ENCODE measurements around the gene ZNF324. TPM values are rescaled to one million over a fixed set of nuclear protein-coding genes. Genes with fewer than 3 reads are reported as not detected.

Gene ZNF324
- total RNA-seq, 1 donor from 2014 or later = 5.3 TPM

- TF ChIP-seq CTCF (IDR thresholded peaks at IDR 0.05; ENCODE audit: borderline replicate concordance) = no peak
- no peaks in the 10 kb centered on the region for H3K27me3 ChIP-seq (ENCODE audit: low read depth)
- H3K4me1 ChIP-seq = peaks cover 73% of the 10 kb centered on the region
- intact Hi-C loops (cut with micrococcal nuclease) = no loop called here
- no peaks in the 10 kb centered on the region for H3K9me3 ChIP-seq (replicated peaks)
- no peak for DNase-seq
- no peak overlapping the region for H3K27ac ChIP-seq (replicated peaks)
- H3K36me3 ChIP-seq = peaks cover 23% of the 10 kb centered on the region
- no peak overlapping the region for H3K4me3 ChIP-seq
Measured at GRCh38 chr19:58516246-58516836, 49.5 kb downstream of the ZNF324 start.

- intact Hi-C loops (cut with micrococcal nuclease) = no loop called here
- TF ChIP-seq CTCF (IDR thresholded peaks at IDR 0.05; ENCODE audit: borderline replicate concordance) = no peak
- no peaks in the 10 kb centered on the region for H3K9me3 ChIP-seq (replicated peaks)
- no peaks in the 10 kb centered on the region for H3K27me3 ChIP-seq (ENCODE audit: low read depth)
- H3K36me3 ChIP-seq = peaks cover 23% of the 10 kb centered on the region
- no peak overlapping the region for H3K4me3 ChIP-seq
- H3K27ac ChIP-seq (replicated peaks) = no peak overlapping the region
- H3K4me1 ChIP-seq = peaks cover 73% of the 10 kb centered on the region
- DNase-seq = no peak
Measured at GRCh38 chr19:58516964-58517833, 50.3 kb downstream of the ZNF324 start.

GRCh38 chr19:58518256-58519086 lies 51.6 kb downstream of the ZNF324 start:
- peak overlapping the region; percentile 97 for H3K27ac ChIP-seq (replicated peaks)
- peak overlapping the region; percentile 92 for H3K4me3 ChIP-seq
- no peaks in the 10 kb centered on the region for H3K27me3 ChIP-seq (ENCODE audit: low read depth)
- intact Hi-C loops (cut with micrococcal nuclease) = no loop called here
- DNase-seq = no peak
- H3K9me3 ChIP-seq (replicated peaks) = no peaks in the 10 kb centered on the region
- TF ChIP-seq CTCF (IDR thresholded peaks at IDR 0.05; ENCODE audit: borderline replicate concordance) = no peak
- peaks cover 23% of the 10 kb centered on the region for H3K36me3 ChIP-seq
- peaks cover 72% of the 10 kb centered on the region for H3K4me1 ChIP-seq

- peak overlapping the region; percentile 92 for H3K4me3 ChIP-seq
- DNase-seq = peak; percentile 58
- H3K9me3 ChIP-seq (replicated peaks) = no peaks in the 10 kb centered on the region
- peaks cover 66% of the 10 kb centered on the region for H3K4me1 ChIP-seq
- intact Hi-C loops (cut with micrococcal nuclease) = no loop called here
- TF ChIP-seq CTCF (IDR thresholded peaks at IDR 0.05; ENCODE audit: borderline replicate concordance) = peak; percentile 73
- peak overlapping the region; percentile 97 for H3K27ac ChIP-seq (replicated peaks)
- no peaks in the 10 kb centered on the region for H3K27me3 ChIP-seq (ENCODE audit: low read depth)
- peaks cover 23% of the 10 kb centered on the region for H3K36me3 ChIP-seq
Measured at GRCh38 chr19:58519087-58519354, 52.1 kb downstream of the ZNF324 start.

GRCh38 chr19:58519355-58520256 lies 52.7 kb downstream of the ZNF324 start, which contains the start of gene ZBTB45:
Gene ZBTB45 (minus strand): TSS chr19:58519810. CDS start chr19:58517673, 2,137 bp downstream.
- H3K27ac ChIP-seq (replicated peaks) = peak within 1 kb of the TSS; percentile 97
- peak within 1 kb of the TSS; percentile 92 for H3K4me3 ChIP-seq
- no peaks in the 10 kb centered on the region for H3K9me3 ChIP-seq (replicated peaks)
- peak; percentile 59 for TF ChIP-seq CTCF (IDR thresholded peaks at IDR 0.05; ENCODE audit: borderline replicate concordance)
- peaks cover 60% of the 10 kb centered on the region for H3K4me1 ChIP-seq
- DNase-seq = peak; percentile 91
- intact Hi-C loops (cut with micrococcal nuclease) = no loop called here
- H3K27me3 ChIP-seq (ENCODE audit: low read depth) = no peaks in the 10 kb centered on the region
- peaks cover 23% of the 10 kb centered on the region for H3K36me3 ChIP-seq
